ENCODE data around the gene LHFPL3.
"Not testable (repeated sequence)": the region's sequence is repeated elsewhere in the genome, so short reads cannot be mapped to it uniquely, and the experiment has no call there.

LHFPL3 gene

GRCh38 chr7:104621321-104621720 lies 292.9 kb downstream of the LHFPL3 start:
- DNase-seq, result no peak

GRCh38 chr7:104625956-104626355 lies 297.6 kb downstream of the LHFPL3 start:
- DNase-seq, result no peak

- DNase-seq, result no peak
Measured at GRCh38 chr7:104627516-104627915, 299.1 kb downstream of the LHFPL3 start.

- no peak for DNase-seq
Measured at GRCh38 chr7:104628017-104628416, 299.6 kb downstream of the LHFPL3 start.

- no peak for DNase-seq
Measured at GRCh38 chr7:104629408-104629807, 301.0 kb downstream of the LHFPL3 start.

- no peak for DNase-seq
Measured at GRCh38 chr7:104640506-104640905, 312.1 kb downstream of the LHFPL3 start.

- DNase-seq, result no peak
Measured at GRCh38 chr7:104642560-104642959, 314.2 kb downstream of the LHFPL3 start.

- no peak for DNase-seq
Measured at GRCh38 chr7:104643587-104644217, 315.3 kb downstream of the LHFPL3 start.

- DNase-seq, result no peak
Measured at GRCh38 chr7:104650991-104651640, 322.7 kb downstream of the LHFPL3 start.

- no peak for DNase-seq
Measured at GRCh38 chr7:104652434-104652833, 324.0 kb downstream of the LHFPL3 start.

GRCh38 chr7:104652865-104653264 lies 324.5 kb downstream of the LHFPL3 start:
- no peak for DNase-seq

GRCh38 chr7:104653825-104654401 lies 325.5 kb downstream of the LHFPL3 start:
- no peak for DNase-seq

GRCh38 chr7:104655592-104655991 lies 327.2 kb downstream of the LHFPL3 start:
- DNase-seq, result no peak

GRCh38 chr7:104656467-104656866 lies 328.1 kb downstream of the LHFPL3 start:
- DNase-seq, result no peak

- DNase-seq, result no peak
Measured at GRCh38 chr7:104657134-104657533, 328.7 kb downstream of the LHFPL3 start.

GRCh38 chr7:104661575-104661974 lies 333.2 kb downstream of the LHFPL3 start:
- DNase-seq, result no peak

GRCh38 chr7:104664648-104665047 lies 336.2 kb downstream of the LHFPL3 start:
- DNase-seq, result no peak

GRCh38 chr7:104677587-104677986 lies 349.2 kb downstream of the LHFPL3 start:
- DNase-seq, result no peak

GRCh38 chr7:104679085-104679484 lies 350.7 kb downstream of the LHFPL3 start:
- no peak for DNase-seq

- no peak for DNase-seq
Measured at GRCh38 chr7:104686286-104686685, 357.9 kb downstream of the LHFPL3 start.

GRCh38 chr7:104694710-104695109 lies 366.3 kb downstream of the LHFPL3 start:
- DNase-seq, result no peak

- DNase-seq, result no peak
Measured at GRCh38 chr7:104695563-104695962, 367.2 kb downstream of the LHFPL3 start.

GRCh38 chr7:104700336-104700735 lies 371.9 kb downstream of the LHFPL3 start:
- DNase-seq, result no peak

- not testable (repeated sequence) for DNase-seq
Measured at GRCh38 chr7:104721027-104721426, 392.6 kb downstream of the LHFPL3 start.

- no peak for DNase-seq
Measured at GRCh38 chr7:104723001-104723400, 394.6 kb downstream of the LHFPL3 start.

Data from activated CD4-positive, alpha-beta T cell treated with anti-CD3 and anti-CD28 coated beads, Interleukin-2, amount 50 U/mL, for 4 hours (primary cell).